Kidney epithelial cell (primary cell): Measurements from ENCODE around the gene ZDHHC14. TPM values are rescaled to one million over a fixed set of nuclear protein-coding genes. Genes with fewer than 3 reads are reported as not detected.
"Not testable (repeated sequence)": the region's sequence is repeated elsewhere in the genome, so short reads cannot be mapped to it uniquely, and the experiment has no call there.

Experiments used
- DNase-seq: peaks from one replicate; pipeline ENCODE4 v3.0.0-alpha.2; 2010; ENCODE audit warnings: low read depth
- H3K27me3 ChIP-seq: 2 replicates; pipeline ENCODE4 v1.6.0; 2011; ENCODE audit warnings: low read length; ENCODE audit not compliant: control insufficient read depth, insufficient read depth
- H3K36me3 ChIP-seq: 2 replicates; pipeline ENCODE4 v1.5.1; 2011; ENCODE audit warnings: low read length; ENCODE audit not compliant: control insufficient read depth, insufficient read depth
- H3K4me3 ChIP-seq: 2 replicates; pipeline ENCODE4 v1.5.1; 2011; ENCODE audit warnings: low read depth, mild to moderate bottlenecking, control low read depth, low read length
- CTCF ChIP-seq: IDR thresholded peaks from 2 replicates; pipeline ENCODE4 v1.5.1; 2011; ENCODE audit warnings: mild to moderate bottlenecking, moderate library complexity, low read length, control low read depth, inconsistent platforms; ENCODE audit not compliant: insufficient read depth, poor library complexity, severe bottlenecking
- total RNA-seq: library from RNA; depleted of rRNA; stranded (reverse); fragments of >200 nt; gene quantifications from 2 replicates; pipeline ENCODE4 v1.2.3, GENCODE V29; 2015

Gene ZDHHC14
- total RNA-seq, 1 donor from 2014 or later = 9.7 TPM

GRCh38 chr6:157381631-157382621, 936 bp downstream of the ZDHHC14 start:
- DNase-seq = no peak
- Histone ChIP-seq H3K36me3 (no peaks in the 10 kb centered on the region), H3K27me3 (no peaks in the 10 kb centered on the region), H3K4me3 (peak overlapping the region; percentile 74)
- peak; percentile 10 for TF ChIP-seq CTCF

GRCh38 chr6:157382821-157383220, 1.8 kb downstream of the ZDHHC14 start:
- TF ChIP-seq CTCF = no peak
- Histone ChIP-seq H3K4me3 (peak overlapping the region; percentile 74), H3K27me3 (no peaks in the 10 kb centered on the region), H3K36me3 (no peaks in the 10 kb centered on the region)
- no peak for DNase-seq

- Histone ChIP-seq H3K4me3 (no peak overlapping the region), H3K36me3 (no peaks in the 10 kb centered on the region), H3K27me3 (no peaks in the 10 kb centered on the region)
- no peak for TF ChIP-seq CTCF
- no peak for DNase-seq
Observed at GRCh38 chr6:157383471-157383870, 2.5 kb downstream of the ZDHHC14 start.

GRCh38 chr6:157384962-157385361, 4.0 kb downstream of the ZDHHC14 start:
- not testable (repeated sequence) for H3K36me3 ChIP-seq, H3K27me3 ChIP-seq, H3K4me3 ChIP-seq, DNase-seq

- Histone ChIP-seq H3K4me3 (no peak overlapping the region), H3K36me3 (no peaks in the 10 kb centered on the region), H3K27me3 (no peaks in the 10 kb centered on the region)
- no peak for DNase-seq
- TF ChIP-seq CTCF = no peak
Observed at GRCh38 chr6:157385482-157385881, 4.5 kb downstream of the ZDHHC14 start.

GRCh38 chr6:157386023-157386422, 5.0 kb downstream of the ZDHHC14 start:
- no peaks in the 10 kb centered on the region for H3K27me3 ChIP-seq
- H3K4me3 ChIP-seq = no peak overlapping the region
- no peak for TF ChIP-seq CTCF
- H3K36me3 ChIP-seq = no peaks in the 10 kb centered on the region
- no peak for DNase-seq
